B cell (primary cell): Measurements from ENCODE around the gene FBXO2.

ENCODE experiments used
- CTCF ChIP-seq: fragments of 200-600 bp; IDR thresholded peaks from one replicate; pipeline ENCODE4 v1.8.0; 2022; ENCODE audit warnings: antibody characterized with exemption, mild to moderate bottlenecking
- EZH2 ChIP-seq: IDR thresholded peaks from 2 replicates; pipeline ENCODE4 v1.6.1; 2012; ENCODE audit warnings: borderline replicate concordance, low read depth, mild to moderate bottlenecking, moderate library complexity, low read length; ENCODE audit not compliant: insufficient read depth, poor library complexity, severe bottlenecking

GRCh38 chr1:11688506-11688905 is 34.3 kb upstream of the FBXO2 start:
- TF ChIP-seq CTCF: no peak
- no peak for TF ChIP-seq EZH2
